GM18511 (cell line): ENCODE data around the gene LEMD1.

Source experiments
- ATAC-seq: cut with Tn5 transposase; IDR thresholded peaks from one replicate; pipeline ENCODE4 v1.9.1; 2021; ENCODE audit warnings: mild to moderate bottlenecking, moderate library complexity; ENCODE audit not compliant: unreplicated experiment

The LEMD1 gene

GRCh38 chr1:205421798-205422197 lies at the start of gene LEMD1:
Gene LEMD1, minus strand, starts transcription at chr1:205422056. Its CDS starts 1,520 bp downstream, at chr1:205420536.
- no peak for ATAC-seq

- no peak for ATAC-seq
Observed at GRCh38 chr1:205470131-205470530, 48.3 kb upstream of the LEMD1 start.

- ATAC-seq: no peak
Observed at GRCh38 chr1:205466595-205467220, 44.9 kb upstream of the LEMD1 start.

- no peak for ATAC-seq
Observed at GRCh38 chr1:205465392-205465791, 43.5 kb upstream of the LEMD1 start.

- no peak for ATAC-seq
Observed at GRCh38 chr1:205458777-205459566, 37.1 kb upstream of the LEMD1 start.

- no peak for ATAC-seq
Observed at GRCh38 chr1:205456868-205457745, 35.3 kb upstream of the LEMD1 start.

- no peak for ATAC-seq
Observed at GRCh38 chr1:205456383-205456867, 34.6 kb upstream of the LEMD1 start.

GRCh38 chr1:205455581-205456382 lies 33.9 kb upstream of the LEMD1 start, which contains the start of gene BLACAT1:
Gene BLACAT1, minus strand, starts transcription at chr1:205456045.
- ATAC-seq: no peak

- no peak for ATAC-seq
Observed at GRCh38 chr1:205454903-205455335, 33.1 kb upstream of the LEMD1 start.

GRCh38 chr1:205453466-205453865 lies 31.6 kb upstream of the LEMD1 start:
- ATAC-seq: no peak

GRCh38 chr1:205452933-205453332 lies 31.1 kb upstream of the LEMD1 start:
- ATAC-seq: no peak

- no peak for ATAC-seq
Observed at GRCh38 chr1:205452364-205452763, 30.5 kb upstream of the LEMD1 start.

GRCh38 chr1:205451759-205452164 lies 29.9 kb upstream of the LEMD1 start:
- no peak for ATAC-seq

GRCh38 chr1:205451202-205451601 lies 29.3 kb upstream of the LEMD1 start:
- ATAC-seq: no peak

GRCh38 chr1:205450448-205450847 lies 28.6 kb upstream of the LEMD1 start:
- no peak for ATAC-seq

- no peak for ATAC-seq
Observed at GRCh38 chr1:205449750-205450443, 28.0 kb upstream of the LEMD1 start.

- ATAC-seq: no peak
Observed at GRCh38 chr1:205449254-205449749, 27.4 kb upstream of the LEMD1 start.

- ATAC-seq: no peak
Observed at GRCh38 chr1:205448540-205449253, 26.8 kb upstream of the LEMD1 start.
